H9 (cell line): ENCODE measurements around the gene SCNN1B. TPM values are rescaled to one million over a fixed set of nuclear protein-coding genes. Genes with fewer than 3 reads are reported as not detected.

Experiments used
- DNase-seq: peaks from one replicate; pipeline ENCODE4 v3.0.0-alpha.2; 2017
- H2AFZ ChIP-seq: one replicate; pipeline ENCODE4 v1.6.1; 2013; ENCODE audit warnings: mild to moderate bottlenecking, low read length, control low read depth, moderate library complexity
- H2AK5ac ChIP-seq: 2 replicates; pipeline ENCODE4 v1.6.1; 2013; ENCODE audit warnings: low read length, control low read depth, mixed read lengths; ENCODE audit not compliant: insufficient read length
- H2BK120ac ChIP-seq: one replicate; pipeline ENCODE4 v1.6.1; 2013; ENCODE audit warnings: low read depth, mild to moderate bottlenecking, low read length, control low read depth, inconsistent platforms; ENCODE audit not compliant: poor library complexity, severe bottlenecking
- H2BK12ac ChIP-seq: 2 replicates; pipeline ENCODE4 v1.6.1; 2013; ENCODE audit warnings: low read length, control low read depth, mixed read lengths, low read depth; ENCODE audit not compliant: insufficient read length
- H2BK15ac ChIP-seq: 2 replicates; pipeline ENCODE4 v1.6.1; 2013; ENCODE audit warnings: low read depth, low read length, control low read depth
- H2BK20ac ChIP-seq: one replicate; pipeline ENCODE4 v1.6.1; 2013; ENCODE audit warnings: low read depth, mild to moderate bottlenecking, low read length, control low read depth, inconsistent platforms; ENCODE audit not compliant: poor library complexity, severe bottlenecking
- H2BK5ac ChIP-seq: 2 replicates; pipeline ENCODE4 v1.6.1; 2013; ENCODE audit warnings: low read length, control low read depth, mixed read lengths; ENCODE audit not compliant: insufficient read length
- H3K14ac ChIP-seq: 2 replicates; pipeline ENCODE4 v1.6.1; 2013; ENCODE audit warnings: low read length, control low read depth; ENCODE audit not compliant: insufficient read depth
- H3K18ac ChIP-seq: 2 replicates; pipeline ENCODE4 v1.6.1; 2013; ENCODE audit warnings: low read depth, mild to moderate bottlenecking, mixed read lengths, low read length, control low read depth; ENCODE audit not compliant: insufficient read length
- H3K23ac ChIP-seq: 2 replicates; pipeline ENCODE4 v1.6.1; 2013; ENCODE audit warnings: low read length, control low read depth, mixed read lengths, low read depth; ENCODE audit not compliant: insufficient read length
- H3K23me2 ChIP-seq: 2 replicates; pipeline ENCODE4 v1.6.1; 2013; ENCODE audit warnings: low read depth, mild to moderate bottlenecking, mixed read lengths, low read length, control low read depth; ENCODE audit not compliant: insufficient read length, poor library complexity, severe bottlenecking
- H3K27ac ChIP-seq: 2 replicates; pipeline ENCODE4 v1.5.1; 2013; ENCODE audit warnings: low read length, control low read depth, mixed read lengths, low read depth; ENCODE audit not compliant: insufficient read length
- H3K27me3 ChIP-seq: 2 replicates; pipeline ENCODE4 v1.6.1; 2013; ENCODE audit warnings: low read length, control low read depth, inconsistent platforms; ENCODE audit not compliant: insufficient read depth
- H3K4ac ChIP-seq: 2 replicates; pipeline ENCODE4 v1.6.1; 2013; ENCODE audit warnings: low read depth, mild to moderate bottlenecking, control low read depth, inconsistent platforms, low read length, moderate library complexity
- H3K4me1 ChIP-seq: 2 replicates; pipeline ENCODE4 v1.6.1; 2013; ENCODE audit warnings: low read length, control low read depth, inconsistent platforms; ENCODE audit not compliant: insufficient read depth
- H3K4me2 ChIP-seq: 2 replicates; pipeline ENCODE4 v1.6.1; 2013; ENCODE audit warnings: low read length, control low read depth, mixed read lengths; ENCODE audit not compliant: insufficient read length, insufficient read depth
- H3K56ac ChIP-seq: 2 replicates; pipeline ENCODE4 v1.6.1; 2013; ENCODE audit warnings: low read depth, mild to moderate bottlenecking, mixed read lengths, low read length, control low read depth; ENCODE audit not compliant: insufficient read length
- H3K79me1 ChIP-seq: 2 replicates; pipeline ENCODE4 v1.6.1; 2013; ENCODE audit warnings: low read depth, mild to moderate bottlenecking, moderate library complexity, low read length, control low read depth, inconsistent platforms; ENCODE audit not compliant: insufficient read depth, poor library complexity, severe bottlenecking
- H3K79me2 ChIP-seq: 2 replicates; pipeline ENCODE4 v1.6.1; 2013; ENCODE audit warnings: low read length, control low read depth, inconsistent platforms; ENCODE audit not compliant: insufficient read depth
- H3K9ac ChIP-seq: 2 replicates; pipeline ENCODE4 v1.6.1; 2013; ENCODE audit warnings: low read length, control low read depth, mixed read lengths; ENCODE audit not compliant: insufficient read length; ENCODE audit errors: extremely low read depth
- H3K9me3 ChIP-seq: one replicate; pipeline ENCODE4 v1.6.1; 2013; ENCODE audit warnings: low read depth, low read length, inconsistent platforms; ENCODE audit not compliant: control insufficient read depth
- H3T11ph ChIP-seq: one replicate; pipeline ENCODE4 v1.6.1; 2013; ENCODE audit warnings: mild to moderate bottlenecking, low read length, control low read depth, inconsistent platforms
- H4K20me1 ChIP-seq: one replicate; pipeline ENCODE4 v1.6.1; 2013; ENCODE audit not compliant: control insufficient read depth, insufficient read length, insufficient read depth
- H4K5ac ChIP-seq: 2 replicates; pipeline ENCODE4 v1.6.1; 2013; ENCODE audit warnings: low read depth, mild to moderate bottlenecking, mixed read lengths, low read length, control low read depth; ENCODE audit not compliant: insufficient read length
- H4K8ac ChIP-seq: replicated peaks from 2 replicates; pipeline ENCODE4 v1.6.1; 2013; ENCODE audit warnings: low read length, control low read depth, mixed read lengths, low read depth; ENCODE audit not compliant: insufficient read length
- H4K91ac ChIP-seq: 2 replicates; pipeline ENCODE4 v1.6.1; 2013; ENCODE audit warnings: low read depth, mild to moderate bottlenecking, moderate library complexity, mixed read lengths, low read length, control low read depth; ENCODE audit not compliant: insufficient read length
- H3K27ac Mint-ChIP-seq, 3 experiments: 2 replicates in 2 of 3; 3 replicates in 1 of 3; pipeline ENCODE4 v1.8.0; 2020 to 2021; ENCODE audit warnings: mixed read lengths in 3 of 3, mild to moderate bottlenecking in 1 of 3, moderate library complexity in 1 of 3
- H3K27me3 Mint-ChIP-seq: 2 replicates; pipeline ENCODE4 v1.8.0; 2021; ENCODE audit warnings: low read depth, mild to moderate bottlenecking, moderate library complexity, mixed read lengths
- H3K36me3 Mint-ChIP-seq, 3 experiments: 2 replicates in 2 of 3; 3 replicates in 1 of 3; pipeline ENCODE4 v1.8.0; 2020 to 2021; ENCODE audit warnings: low read depth in 3 of 3, mixed read lengths in 3 of 3; ENCODE audit not compliant: insufficient read depth in 1 of 3
- H3K4me1 Mint-ChIP-seq, 2 experiments: 2 replicates each; pipeline ENCODE4 v1.8.0; 2020; ENCODE audit warnings: mixed read lengths in 2 of 2
- H3K4me3 Mint-ChIP-seq, 2 experiments: 2 replicates in 1 of 2; 3 replicates in 1 of 2; pipeline ENCODE4 v1.8.0; 2020 to 2021; ENCODE audit warnings: mild to moderate bottlenecking in 2 of 2, mixed read lengths in 2 of 2, moderate library complexity in 1 of 2
- H3K9me3 Mint-ChIP-seq, 2 experiments: 2 replicates in 1 of 2; 3 replicates in 1 of 2; pipeline ENCODE4 v1.8.0; 2020; ENCODE audit warnings: mild to moderate bottlenecking in 2 of 2, mixed read lengths in 2 of 2, moderate library complexity in 1 of 2
- CTCF ChIP-seq: fragments of 200-600 bp; sonication (generic); conservative IDR thresholded peaks from 3 replicates; pipeline ENCODE4 v1.8.0; 2021; ENCODE audit warnings: antibody characterized with exemption, mild to moderate bottlenecking
- WGBS: extraction: QIAGEN DNeasy Blood & Tissue Kit; methylation state at CpG from one replicate; pipeline ENCODE4 v1.1.7; 2013; ENCODE audit warnings: missing lambda C conversion rate, low lambda C conversion rate, mixed read lengths; ENCODE audit not compliant: insufficient read length; ENCODE audit errors: extremely low coverage; 5-methylcytosine and 5-hydroxymethylcytosine counted together
- total RNA-seq: library from RNA; stranded (reverse); gene quantifications from 2 replicates; pipeline ENCODE4 v1.2.1, GENCODE V29; 2021

The SCNN1B gene
- total RNA-seq, 1 experiment from 2014 or later: 0.11 TPM

GRCh38 chr16:23367988-23368387, 65.9 kb downstream of the SCNN1B start:
- no peak for TF ChIP-seq CTCF
- no peak overlapping the region; a peak in 1 of 7 replicates for H3K27ac Mint-ChIP-seq
- Histone ChIP-seq H2BK5ac (no peak overlapping the region), H3K14ac (no peak overlapping the region), H4K20me1 (peaks cover 3% of the 10 kb centered on the region), H2BK120ac (no peak overlapping the region), H3K4me2 (no peak overlapping the region), H4K8ac (no peak overlapping the region), H3K79me2 (no peaks in the 10 kb centered on the region; the same call in 1 of the 2 replicates), H2AFZ (no peak overlapping the region), H4K91ac (no peak overlapping the region), H3K9me3 (no peaks in the 10 kb centered on the region), H3K27ac (no peak overlapping the region), H2BK15ac (no peak overlapping the region), H3K4ac (no peak overlapping the region), H2BK20ac (no peak overlapping the region), H3K79me1 (no peaks in the 10 kb centered on the region), H3T11ph (no peak overlapping the region), H2BK12ac (no peak overlapping the region), H3K18ac (no peak overlapping the region), H3K56ac (no peak overlapping the region), H3K4me1 (peaks cover 2% of the 10 kb centered on the region; the same call in 1 of the 2 replicates), H4K5ac (no peak overlapping the region), H3K9ac (no peak overlapping the region), H3K27me3 (no peaks in the 10 kb centered on the region), H3K23ac (no peak overlapping the region), H3K23me2 (no peaks in the 10 kb centered on the region), H2AK5ac (no peak overlapping the region)
- DNase-seq: no peak
- WGBS: no CpG with 5 or more reads among the region's 8 CpGs
- H3K27me3 Mint-ChIP-seq: no peaks in the 10 kb centered on the region; the same call in none of the 2 replicates
- H3K9me3 Mint-ChIP-seq: no peaks in the 10 kb centered on the region
- no peaks in the 10 kb centered on the region for H3K36me3 Mint-ChIP-seq
- no peak overlapping the region for H3K4me3 Mint-ChIP-seq
- H3K4me1 Mint-ChIP-seq: peaks cover 9% of the 10 kb centered on the region in 2 experiments
